Activated CD4-positive, alpha-beta T cell treated with anti-CD3 and anti-CD28 coated beads for 48 hours (primary cell): Measurements from ENCODE around the gene CAMLG.
"Not testable (repeated sequence)": the region's sequence is repeated elsewhere in the genome, so short reads cannot be mapped to it uniquely, and the experiment has no call there.

Experiments
- DNase-seq: peaks from one replicate; pipeline ENCODE4 v3.0.0-alpha.2; 2020

The CAMLG gene

GRCh38 chr5:134738133-134738962, at the start of gene CAMLG:
Gene CAMLG (plus strand): TSS chr5:134738548. CDS start chr5:134738621, 73 bp downstream.
- DNase-seq = peak; percentile 99

- not testable (repeated sequence) for DNase-seq
Observed at GRCh38 chr5:134690144-134690543, 48.2 kb upstream of the CAMLG start.

GRCh38 chr5:134692722-134693121, 45.6 kb upstream of the CAMLG start:
- DNase-seq = no peak

- DNase-seq = no peak
Observed at GRCh38 chr5:134708301-134708700, 30.0 kb upstream of the CAMLG start.

GRCh38 chr5:134714120-134714519, 24.2 kb upstream of the CAMLG start:
- no peak for DNase-seq

- DNase-seq = no peak
Observed at GRCh38 chr5:134714541-134714940, 23.8 kb upstream of the CAMLG start.

- DNase-seq = not testable (repeated sequence)
Observed at GRCh38 chr5:134715466-134715865, 22.9 kb upstream of the CAMLG start.

GRCh38 chr5:134724872-134725271, 13.5 kb upstream of the CAMLG start:
- DNase-seq = no peak

- no peak for DNase-seq
Observed at GRCh38 chr5:134732819-134733218, 5.5 kb upstream of the CAMLG start.

GRCh38 chr5:134735243-134735642, 3.1 kb upstream of the CAMLG start:
- DNase-seq = no peak

- no peak for DNase-seq
Observed at GRCh38 chr5:134736173-134736812, 2.1 kb upstream of the CAMLG start.

GRCh38 chr5:134738963-134739661, 764 bp downstream of the CAMLG start:
- peak; percentile 52 for DNase-seq

GRCh38 chr5:134741052-134741451, 2.7 kb downstream of the CAMLG start:
- DNase-seq = no peak

GRCh38 chr5:134742134-134742533, 3.8 kb downstream of the CAMLG start:
- no peak for DNase-seq

- no peak for DNase-seq
Observed at GRCh38 chr5:134749415-134749814, 11.1 kb downstream of the CAMLG start.

- DNase-seq = no peak
Observed at GRCh38 chr5:134758176-134758503, 19.8 kb downstream of the CAMLG start.

- DNase-seq = peak; percentile 98
Observed at GRCh38 chr5:134758504-134759341, 20.4 kb downstream of the CAMLG start, which contains the start of gene DDX46. Gene DDX46 (plus strand): TSS chr5:134758779. CDS start chr5:134758939, 160 bp downstream.

GRCh38 chr5:134767528-134768291, 29.4 kb downstream of the CAMLG start:
- DNase-seq = not testable (repeated sequence)

GRCh38 chr5:134769206-134769605, 30.9 kb downstream of the CAMLG start:
- no peak for DNase-seq

GRCh38 chr5:134772461-134773125, 34.2 kb downstream of the CAMLG start:
- no peak for DNase-seq

- no peak for DNase-seq
Observed at GRCh38 chr5:134777366-134777765, 39.0 kb downstream of the CAMLG start.
